ENCODE measurements around the gene ROBO1.

Gene ROBO1

DNA sequence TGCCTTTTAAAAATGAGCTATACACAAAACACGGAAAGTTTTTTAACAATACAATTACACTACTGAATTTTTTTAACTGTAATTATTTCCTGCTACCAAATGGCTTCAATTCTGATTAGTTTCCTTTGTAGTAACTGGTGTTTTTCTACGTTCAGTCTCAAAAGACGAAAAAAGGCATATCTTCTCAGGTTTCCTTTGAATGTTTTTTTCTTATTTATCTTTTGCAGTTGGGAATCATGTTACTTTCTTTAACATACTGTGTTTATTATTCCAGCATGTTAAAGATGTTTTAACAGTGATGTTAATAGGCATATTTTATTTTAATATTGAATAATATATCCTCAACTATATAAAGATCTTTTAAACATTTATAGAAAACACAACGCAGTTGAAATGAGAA is 1055.5 kb downstream of the ROBO1 start:
- no peak for TF ChIP-seq CTCF (IDR thresholded peaks at IDR 0.05; ENCODE audit: low read depth, low read length)
- no peak overlapping the region for H3K4me3 ChIP-seq (ENCODE audit: low read depth, low read length)

DNA sequence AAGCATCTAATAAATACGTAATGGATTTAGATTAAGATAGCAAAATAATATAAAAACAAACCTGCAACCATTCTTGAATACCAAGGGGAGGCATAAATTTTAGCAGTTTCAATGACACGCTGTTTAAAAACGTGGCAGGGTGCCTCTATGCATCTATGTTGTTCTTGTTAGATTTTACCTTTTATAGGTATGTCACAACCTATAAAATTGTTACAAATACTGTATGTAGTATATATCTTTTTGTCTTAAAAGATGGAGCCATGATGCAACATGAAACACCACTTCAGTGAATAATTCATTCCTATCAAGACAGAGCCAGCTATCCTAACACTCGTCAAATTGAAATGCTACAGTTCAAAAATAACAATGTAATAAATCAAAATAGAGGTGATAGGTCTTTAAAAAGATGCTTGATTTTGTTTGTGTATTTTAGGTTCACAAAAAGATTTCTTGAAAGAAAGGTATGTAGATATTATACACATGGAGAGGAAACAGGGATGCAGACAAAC is 1059.2 kb downstream of the ROBO1 start:
- TF ChIP-seq CTCF (IDR thresholded peaks at IDR 0.05; ENCODE audit: low read depth, low read length), result no peak
- no peak overlapping the region for H3K4me3 ChIP-seq (ENCODE audit: low read depth, low read length)

DNA sequence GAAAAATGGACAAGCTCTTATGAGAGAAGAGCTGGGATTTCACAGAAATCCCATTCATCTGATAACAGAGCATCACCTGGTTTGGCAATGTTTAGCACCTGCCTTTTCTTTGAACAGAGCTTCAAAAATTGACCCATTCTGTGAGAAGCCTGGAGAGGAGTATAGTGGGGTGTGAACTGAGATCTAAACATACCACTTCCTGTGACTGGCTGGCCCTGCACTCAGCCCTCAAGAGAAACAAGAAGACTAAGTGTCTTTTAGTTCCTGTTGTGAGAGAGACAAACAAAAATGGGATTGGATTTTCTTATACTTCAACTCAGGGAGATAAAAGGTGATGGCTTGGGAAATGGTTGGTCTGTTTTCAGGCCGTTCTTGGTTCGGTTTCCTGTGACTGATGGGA is 1060.2 kb downstream of the ROBO1 start:
- TF ChIP-seq CTCF (IDR thresholded peaks at IDR 0.05; ENCODE audit: low read depth, low read length), result no peak
- H3K4me3 ChIP-seq (ENCODE audit: low read depth, low read length), result no peak overlapping the region

- no peak for TF ChIP-seq CTCF (IDR thresholded peaks at IDR 0.05; ENCODE audit: low read depth, low read length)
- H3K4me3 ChIP-seq (ENCODE audit: low read depth, low read length), result no peak overlapping the region
Measured at GRCh38 chr3:78706906-78707523, 1060.8 kb downstream of the ROBO1 start.

DNA sequence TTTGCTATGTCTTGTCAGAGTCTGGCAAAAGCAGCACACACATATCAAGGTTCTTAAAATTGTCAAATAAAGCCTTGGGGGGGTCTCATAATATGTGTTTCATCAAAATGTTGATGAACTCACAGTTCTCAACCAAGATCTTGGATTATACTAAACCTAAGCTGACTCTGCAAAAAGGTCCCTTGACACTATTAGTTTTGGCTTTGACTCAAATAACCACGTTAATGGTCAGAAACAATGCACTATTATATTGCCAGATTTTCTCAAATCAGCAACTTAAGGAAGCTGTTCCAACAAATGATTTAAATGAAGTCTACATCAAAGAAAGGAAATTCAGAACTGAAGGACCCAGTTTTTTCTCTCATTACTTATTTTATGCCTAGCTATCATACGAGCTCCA is 1063.9 kb downstream of the ROBO1 start:
- H3K4me3 ChIP-seq (ENCODE audit: low read depth, low read length), result no peak overlapping the region
- no peak for TF ChIP-seq CTCF (IDR thresholded peaks at IDR 0.05; ENCODE audit: low read depth, low read length)

DNA sequence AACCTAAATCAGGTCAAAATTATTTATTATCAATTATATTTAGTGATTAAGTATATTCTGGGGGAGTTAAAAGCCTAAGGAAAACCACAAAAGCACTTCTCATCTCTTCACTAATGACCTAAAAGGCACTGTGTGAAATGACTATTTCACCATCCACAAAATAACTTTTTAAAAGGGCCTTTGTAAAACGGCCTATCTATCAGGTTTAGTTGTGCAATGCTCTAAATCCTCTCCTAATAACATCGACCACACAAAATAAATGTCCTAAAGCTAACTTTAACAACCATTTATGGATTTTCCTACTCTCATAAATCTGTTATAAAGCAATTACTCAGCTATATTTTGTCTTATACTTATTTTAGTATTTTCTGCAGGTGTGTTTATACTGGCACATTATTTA is 1066.3 kb downstream of the ROBO1 start:
- no peak for TF ChIP-seq CTCF (IDR thresholded peaks at IDR 0.05; ENCODE audit: low read depth, low read length)
- H3K4me3 ChIP-seq (ENCODE audit: low read depth, low read length), result no peak overlapping the region

DNA sequence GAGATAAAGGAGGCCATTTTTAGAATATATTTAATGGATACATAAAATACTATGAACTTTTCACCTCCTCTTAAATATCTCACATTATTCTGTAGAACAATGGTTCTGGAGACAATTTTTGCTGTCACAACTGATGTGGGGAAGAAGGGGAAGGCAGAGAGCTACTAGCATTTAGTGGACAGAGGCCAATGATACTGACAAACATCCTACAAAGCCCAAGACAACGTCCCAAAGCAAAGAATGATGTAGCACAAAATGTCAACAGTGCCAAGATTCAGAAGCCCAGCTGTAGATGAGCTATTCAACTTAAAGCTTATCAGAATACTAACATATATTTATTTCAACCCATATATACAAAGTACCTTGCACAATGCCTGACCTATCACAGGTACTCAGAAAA is 1069.4 kb downstream of the ROBO1 start:
- no peak for TF ChIP-seq CTCF (IDR thresholded peaks at IDR 0.05; ENCODE audit: low read depth, low read length)

More for the DNA sequence above, 1069.4 kb downstream of the ROBO1 start:
- no peak overlapping the region for H3K4me3 ChIP-seq (ENCODE audit: low read depth, low read length)
